Activated naive CD8-positive, alpha-beta T cell (primary cell): ENCODE data around the gene RPE65.

Experiments
- H3K27ac Mint-ChIP-seq: one replicate; pipeline ENCODE4 v1.8.0; 2021; ENCODE audit warnings: mixed read lengths
- H3K27me3 Mint-ChIP-seq: one replicate; pipeline ENCODE4 v1.8.0; 2021; ENCODE audit warnings: mixed read lengths
- H3K36me3 Mint-ChIP-seq: one replicate; pipeline ENCODE4 v1.8.0; 2021; ENCODE audit warnings: mixed read lengths
- H3K4me1 Mint-ChIP-seq: one replicate; pipeline ENCODE4 v1.8.0; 2021; ENCODE audit warnings: low read depth, mixed read lengths
- H3K4me3 Mint-ChIP-seq: one replicate; pipeline ENCODE4 v1.8.0; 2021; ENCODE audit warnings: mild to moderate bottlenecking, mixed read lengths
- H3K9me3 Mint-ChIP-seq: one replicate; pipeline ENCODE4 v1.8.0; 2021; ENCODE audit warnings: low read depth, mixed read lengths

The RPE65 gene

DNA sequence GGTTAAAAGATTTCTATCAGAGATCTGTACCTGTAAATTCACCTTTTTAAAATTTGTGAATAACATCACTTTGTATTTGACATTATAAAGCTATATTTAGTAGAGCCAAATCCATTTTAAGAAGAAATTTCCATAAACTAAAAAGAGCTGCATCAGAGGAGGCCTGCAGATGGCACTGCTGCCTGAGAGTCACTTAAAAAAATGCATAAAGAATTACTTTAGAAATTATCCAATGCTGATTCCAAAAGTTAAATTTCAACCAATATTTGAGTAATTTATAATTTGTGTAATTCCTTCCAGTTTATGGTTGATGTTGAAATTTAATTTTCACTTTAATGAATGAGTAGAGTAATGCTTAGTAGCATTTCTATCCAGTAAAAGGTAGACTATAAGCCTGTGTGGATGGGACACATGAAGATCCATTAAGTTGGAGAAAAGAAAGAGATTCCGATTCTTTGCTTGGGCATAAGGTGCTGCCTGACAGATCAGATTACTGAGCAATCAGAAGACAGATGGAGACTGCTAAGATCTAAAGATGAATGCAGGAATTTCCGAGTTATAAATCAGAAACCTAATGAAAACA lies 20.7 kb upstream of the RPE65 start:
- H3K36me3 Mint-ChIP-seq, result no peaks in the 10 kb centered on the region
- no peaks in the 10 kb centered on the region for H3K27me3 Mint-ChIP-seq
- peaks cover 5% of the 10 kb centered on the region for H3K9me3 Mint-ChIP-seq
- no peak overlapping the region for H3K27ac Mint-ChIP-seq
- H3K4me1 Mint-ChIP-seq, result no peaks in the 10 kb centered on the region
- H3K4me3 Mint-ChIP-seq, result no peak overlapping the region

DNA sequence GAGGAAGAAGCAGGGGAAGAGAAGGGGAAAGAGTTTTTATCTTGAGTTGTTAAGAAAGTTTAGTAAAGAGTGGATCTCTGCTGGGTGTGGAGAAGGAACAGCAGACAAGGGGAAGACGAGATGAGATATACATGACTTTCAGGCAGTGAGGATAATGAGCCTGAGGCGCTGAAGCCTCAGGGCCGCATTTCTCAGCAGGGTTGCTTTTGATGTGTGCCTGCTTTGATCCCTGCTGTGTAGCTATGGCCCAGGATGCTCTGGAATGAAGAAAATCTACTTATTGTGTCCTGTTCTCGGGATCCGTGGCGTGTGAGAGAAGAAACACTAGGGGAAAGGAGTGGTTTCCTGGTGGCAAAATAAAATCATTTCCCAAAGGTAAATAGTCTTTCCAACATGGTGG lies 15.1 kb upstream of the RPE65 start:
- Mint-ChIP-seq H3K27me3 (peaks cover 3% of the 10 kb centered on the region), H3K36me3 (no peaks in the 10 kb centered on the region), H3K4me1 (no peaks in the 10 kb centered on the region), H3K27ac (no peak overlapping the region), H3K9me3 (peaks cover 9% of the 10 kb centered on the region), H3K4me3 (no peak overlapping the region)

DNA sequence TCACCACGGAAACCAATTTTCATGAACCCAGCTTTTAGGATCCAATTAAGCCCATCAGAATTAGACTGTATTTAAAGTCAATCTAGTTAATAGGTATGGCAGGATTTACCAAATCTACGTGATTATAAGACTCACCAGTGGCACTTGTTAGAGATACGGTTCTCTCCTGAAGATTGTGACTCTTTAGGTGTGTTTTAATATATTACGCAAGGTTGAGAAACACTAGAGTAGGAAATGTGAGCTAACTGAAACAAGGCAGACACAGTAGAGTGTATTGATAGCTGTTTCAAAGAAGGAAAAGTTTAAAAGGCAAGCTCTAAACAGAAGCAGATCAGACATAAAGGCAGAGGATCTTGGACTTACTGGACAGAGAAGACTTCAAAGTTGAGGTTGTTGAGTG lies 11.2 kb upstream of the RPE65 start:
- Mint-ChIP-seq H3K27me3 (peaks cover 5% of the 10 kb centered on the region), H3K9me3 (peaks cover 9% of the 10 kb centered on the region), H3K36me3 (no peaks in the 10 kb centered on the region), H3K4me1 (no peaks in the 10 kb centered on the region), H3K27ac (no peak overlapping the region), H3K4me3 (no peak overlapping the region)

DNA sequence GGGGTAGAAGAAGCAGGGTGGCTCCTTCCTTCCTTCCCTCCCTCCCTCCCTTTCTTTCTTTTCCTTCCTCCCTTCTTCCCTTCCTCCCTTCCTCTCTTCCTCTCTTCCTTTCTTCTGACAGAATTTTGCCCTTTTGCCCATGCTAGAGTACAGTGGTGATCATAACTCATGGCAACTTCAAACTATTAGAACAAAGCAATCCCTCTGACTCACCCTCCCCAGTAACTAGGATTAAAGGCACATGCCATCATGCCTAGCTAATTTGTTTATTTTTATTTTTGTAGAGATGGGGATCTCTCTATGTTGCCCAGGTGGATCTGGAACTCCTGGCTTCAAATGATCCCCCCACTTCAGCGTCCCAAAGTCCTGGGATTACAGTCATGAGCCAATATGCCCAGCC lies 10.0 kb upstream of the RPE65 start:
- H3K9me3 Mint-ChIP-seq, result peaks cover 9% of the 10 kb centered on the region

DNA sequence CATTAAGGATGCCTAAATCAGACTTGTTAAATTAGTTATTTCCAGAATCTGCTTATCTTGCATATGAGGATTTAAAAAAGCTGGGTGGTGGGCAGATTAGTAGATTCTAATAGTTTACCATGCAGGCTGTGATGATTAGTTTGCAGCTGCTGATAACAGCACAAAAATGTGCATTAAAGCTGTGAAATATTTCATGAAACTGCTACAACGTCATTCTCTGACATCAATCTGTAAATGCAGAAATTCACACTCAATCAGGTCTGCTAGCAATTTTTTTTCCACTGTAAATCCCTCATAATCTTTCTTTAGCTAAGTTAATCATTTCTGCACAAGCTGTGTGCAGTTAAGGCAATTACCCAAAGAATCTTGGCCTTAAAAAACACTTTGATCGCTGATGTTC lies 9.3 kb upstream of the RPE65 start:
- Mint-ChIP-seq H3K9me3 (peaks cover 9% of the 10 kb centered on the region), H3K27me3 (peaks cover 3% of the 10 kb centered on the region), H3K4me3 (no peak overlapping the region), H3K27ac (no peak overlapping the region), H3K4me1 (no peaks in the 10 kb centered on the region), H3K36me3 (no peaks in the 10 kb centered on the region)

More for the DNA sequence above, 10.0 kb upstream of the RPE65 start:
- H3K4me1 Mint-ChIP-seq, result no peaks in the 10 kb centered on the region
- no peak overlapping the region for H3K4me3 Mint-ChIP-seq
- H3K36me3 Mint-ChIP-seq, result no peaks in the 10 kb centered on the region
- H3K27me3 Mint-ChIP-seq, result peaks cover 3% of the 10 kb centered on the region
- H3K27ac Mint-ChIP-seq, result no peak overlapping the region

DNA sequence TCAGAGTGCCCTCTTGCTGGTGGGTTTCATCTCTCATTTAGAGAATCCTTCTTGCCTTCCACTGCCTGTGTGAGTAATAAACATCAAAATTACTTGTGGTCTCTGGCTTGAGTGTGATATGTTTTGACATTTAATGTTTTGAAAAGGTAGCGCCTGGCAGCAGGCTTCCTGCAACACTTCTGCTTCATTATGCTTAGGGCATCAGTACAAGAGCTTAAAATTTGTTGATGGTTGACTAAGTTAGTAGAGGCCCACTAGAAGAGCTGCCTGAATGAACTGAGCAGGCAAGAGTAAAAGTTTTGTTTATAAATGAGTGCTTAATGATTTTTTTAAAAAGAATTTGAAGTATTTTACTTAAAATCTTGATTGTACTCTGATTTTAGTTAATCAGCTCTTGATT lies 6.4 kb upstream of the RPE65 start:
- no peaks in the 10 kb centered on the region for H3K36me3 Mint-ChIP-seq
- H3K4me3 Mint-ChIP-seq, result no peak overlapping the region
- H3K27me3 Mint-ChIP-seq, result peaks cover 3% of the 10 kb centered on the region
- no peaks in the 10 kb centered on the region for H3K4me1 Mint-ChIP-seq
- no peak overlapping the region for H3K27ac Mint-ChIP-seq
- no peaks in the 10 kb centered on the region for H3K9me3 Mint-ChIP-seq

DNA sequence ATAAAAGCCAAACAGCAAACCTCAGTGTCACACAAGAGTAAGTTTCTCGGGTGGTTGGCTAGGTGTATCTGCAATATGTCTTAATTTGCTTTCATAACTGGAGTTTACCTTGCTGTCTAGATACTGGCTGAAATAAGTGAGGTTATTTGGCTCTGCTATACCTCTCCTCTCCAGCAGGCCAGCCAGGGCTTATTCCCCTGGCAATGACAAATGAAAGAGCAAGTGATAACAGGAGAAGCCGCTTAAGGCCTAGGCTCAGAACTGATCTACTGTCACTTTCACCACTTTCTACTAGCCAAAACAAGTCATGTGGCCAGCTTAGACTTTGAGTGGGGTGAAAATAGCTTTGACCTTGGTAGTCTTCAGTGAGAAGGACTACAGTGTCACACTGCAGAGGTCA lies 4.8 kb upstream of the RPE65 start:
- Mint-ChIP-seq H3K9me3 (no peaks in the 10 kb centered on the region), H3K27me3 (peaks cover 2% of the 10 kb centered on the region), H3K4me3 (no peak overlapping the region), H3K4me1 (no peaks in the 10 kb centered on the region), H3K36me3 (no peaks in the 10 kb centered on the region), H3K27ac (no peak overlapping the region)

DNA sequence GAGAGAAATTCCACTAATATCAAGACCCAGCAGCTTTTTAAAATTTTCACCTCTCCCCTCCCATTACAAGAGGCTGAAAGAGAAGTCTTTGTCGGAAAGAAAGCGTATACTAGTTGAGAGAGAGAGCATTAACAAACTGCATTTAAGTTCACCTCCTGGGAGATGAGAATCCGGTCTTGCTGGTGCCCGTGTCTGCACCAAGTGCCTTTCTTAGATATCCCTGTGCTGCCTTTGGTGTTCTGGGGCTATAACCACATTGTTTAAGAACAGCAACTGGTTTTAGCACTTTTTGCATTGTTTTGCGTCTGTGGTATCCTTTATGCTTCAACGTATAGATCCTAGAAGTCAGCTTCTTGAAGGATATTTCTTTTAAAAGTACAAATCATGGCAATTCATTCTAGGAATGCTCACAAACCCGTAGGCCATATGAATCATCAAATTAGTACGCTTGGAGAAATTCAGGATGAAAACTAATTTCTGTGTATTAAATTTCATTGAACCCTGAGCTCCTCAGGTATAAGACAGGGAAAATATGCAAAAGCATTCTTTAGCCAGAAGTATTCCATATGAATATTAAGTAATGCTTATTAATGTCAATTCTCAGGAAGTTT lies 3.4 kb upstream of the RPE65 start:
- Mint-ChIP-seq H3K27me3 (peaks cover 2% of the 10 kb centered on the region), H3K27ac (no peak overlapping the region), H3K4me3 (no peak overlapping the region), H3K36me3 (no peaks in the 10 kb centered on the region), H3K9me3 (no peaks in the 10 kb centered on the region), H3K4me1 (no peaks in the 10 kb centered on the region)

DNA sequence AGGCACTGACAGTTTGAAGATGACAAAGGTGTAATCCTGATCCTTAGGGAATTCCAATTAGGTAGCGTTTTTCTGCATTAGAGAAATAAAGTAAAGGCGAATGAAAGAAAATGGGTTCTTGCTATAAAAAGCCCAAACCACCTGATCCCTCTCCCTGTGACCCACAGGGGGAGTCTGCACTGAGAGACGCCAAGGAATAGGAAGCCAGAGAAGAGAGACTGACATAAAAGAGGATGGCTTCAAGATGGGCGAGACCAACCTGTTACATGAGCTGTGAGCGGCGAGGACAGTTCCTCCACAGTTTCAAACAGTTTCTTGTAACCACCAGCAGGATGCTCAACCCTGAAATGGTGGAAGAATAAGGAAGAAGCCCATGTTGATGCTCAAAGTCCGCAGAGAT lies 1.4 kb downstream of the RPE65 start:
- no peak overlapping the region for H3K27ac Mint-ChIP-seq
- no peak overlapping the region for H3K4me3 Mint-ChIP-seq
- H3K9me3 Mint-ChIP-seq, result no peaks in the 10 kb centered on the region
- H3K36me3 Mint-ChIP-seq, result no peaks in the 10 kb centered on the region
- peaks cover 6% of the 10 kb centered on the region for H3K27me3 Mint-ChIP-seq
- H3K4me1 Mint-ChIP-seq, result no peaks in the 10 kb centered on the region

DNA sequence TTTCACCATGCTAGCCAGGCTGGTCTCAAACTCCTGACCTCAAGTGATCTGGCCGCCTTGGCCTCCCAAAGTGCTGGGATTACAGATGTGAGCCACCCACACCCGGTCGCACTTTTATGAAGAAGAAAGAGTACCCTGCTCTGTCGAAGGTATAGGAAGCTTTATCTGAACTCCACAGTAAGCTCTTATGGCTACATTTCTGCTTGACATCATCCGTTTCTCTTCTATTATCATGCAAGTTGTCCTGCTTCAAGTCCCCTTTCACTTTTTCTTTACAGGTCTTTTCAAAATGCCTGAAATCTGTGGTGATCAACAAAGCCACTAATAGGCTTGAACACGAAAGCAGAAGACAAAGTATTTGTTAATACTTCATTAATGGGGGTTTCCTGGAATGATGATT lies 4.0 kb downstream of the RPE65 start:
- Mint-ChIP-seq H3K36me3 (no peaks in the 10 kb centered on the region), H3K27ac (no peak overlapping the region), H3K4me3 (no peak overlapping the region), H3K27me3 (peaks cover 6% of the 10 kb centered on the region), H3K9me3 (no peaks in the 10 kb centered on the region), H3K4me1 (no peaks in the 10 kb centered on the region)

DNA sequence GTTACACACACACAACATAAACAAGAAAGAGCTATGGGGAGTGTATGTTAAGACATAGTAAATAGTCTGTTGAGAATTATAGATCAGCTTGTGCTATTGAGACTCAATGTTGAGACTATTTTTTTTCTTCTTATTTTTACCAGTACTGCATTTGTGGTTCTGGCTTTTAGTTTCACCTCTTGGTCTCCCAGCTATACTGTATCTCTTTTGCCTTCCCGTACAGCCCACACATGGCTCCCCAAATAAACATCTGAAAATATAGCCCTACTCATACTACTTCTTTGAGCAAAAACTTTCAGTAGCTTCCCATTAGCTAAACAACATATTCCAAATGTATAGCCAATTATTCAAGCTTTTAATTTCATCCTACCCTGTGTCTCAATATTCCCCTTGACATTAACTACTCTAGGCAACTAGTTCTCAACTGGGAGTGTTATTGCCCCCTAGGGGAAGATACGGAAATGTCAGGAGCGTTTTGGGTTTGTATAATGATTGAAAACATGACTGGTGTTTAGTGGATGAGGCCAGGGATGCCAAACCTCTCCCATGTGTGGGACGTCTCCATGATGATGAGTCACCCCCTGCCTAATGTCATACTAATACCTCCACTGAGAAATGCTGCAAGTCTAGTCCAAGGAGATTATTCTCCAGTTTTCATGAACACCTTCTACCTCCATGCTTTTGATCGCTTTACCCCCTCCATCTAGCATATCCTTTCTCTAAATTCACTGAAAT lies 6.8 kb downstream of the RPE65 start:
- no peak overlapping the region for H3K27ac Mint-ChIP-seq
- peaks cover 7% of the 10 kb centered on the region for H3K27me3 Mint-ChIP-seq
- H3K4me1 Mint-ChIP-seq, result no peaks in the 10 kb centered on the region
- H3K9me3 Mint-ChIP-seq, result no peaks in the 10 kb centered on the region
- no peak overlapping the region for H3K4me3 Mint-ChIP-seq
- H3K36me3 Mint-ChIP-seq, result no peaks in the 10 kb centered on the region

DNA sequence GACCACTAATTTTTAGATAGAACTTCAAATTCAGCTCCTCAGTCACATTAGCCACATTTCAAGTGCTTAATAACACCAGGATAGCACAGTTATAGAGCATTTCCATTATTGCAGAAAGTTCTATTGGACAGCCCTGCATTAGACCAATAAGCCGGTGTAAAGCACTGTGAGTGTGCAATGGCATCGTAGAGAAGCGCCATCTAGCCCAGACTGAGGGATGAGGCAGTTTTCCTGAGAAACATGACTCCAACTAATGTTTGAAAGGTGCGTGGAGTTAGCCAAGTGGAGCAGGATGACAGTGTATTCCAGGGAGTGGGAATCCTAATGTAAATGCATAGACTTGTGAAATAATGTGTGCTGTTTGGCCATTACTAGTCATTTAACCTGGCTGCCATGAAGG lies 7.7 kb downstream of the RPE65 start:
- Mint-ChIP-seq H3K4me3 (no peak overlapping the region), H3K4me1 (no peaks in the 10 kb centered on the region), H3K9me3 (no peaks in the 10 kb centered on the region), H3K27ac (no peak overlapping the region), H3K27me3 (peaks cover 7% of the 10 kb centered on the region), H3K36me3 (no peaks in the 10 kb centered on the region)

DNA sequence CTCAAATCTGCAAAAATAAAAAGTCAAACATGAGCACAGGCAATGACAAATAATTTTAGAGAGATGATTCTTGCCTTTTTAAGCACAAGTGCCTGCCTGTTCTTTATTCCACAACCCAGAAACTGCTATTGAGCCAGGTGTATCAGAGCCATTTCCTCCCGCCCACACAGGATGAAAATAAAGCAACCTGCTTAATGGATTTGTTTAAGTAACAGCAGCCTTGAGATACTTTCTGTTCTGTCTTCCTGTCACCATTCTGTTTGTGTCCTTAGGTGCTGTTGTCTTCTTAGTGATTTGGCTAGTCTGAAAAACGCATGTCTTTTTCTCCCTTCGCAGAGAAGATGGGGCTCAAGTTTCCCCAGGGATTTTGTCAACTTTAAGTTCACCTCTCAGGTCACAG lies 11.4 kb downstream of the RPE65 start:
- Mint-ChIP-seq H3K27me3 (peaks cover 4% of the 10 kb centered on the region), H3K27ac (no peak overlapping the region), H3K4me1 (no peaks in the 10 kb centered on the region), H3K9me3 (no peaks in the 10 kb centered on the region), H3K36me3 (no peaks in the 10 kb centered on the region), H3K4me3 (no peak overlapping the region)

DNA sequence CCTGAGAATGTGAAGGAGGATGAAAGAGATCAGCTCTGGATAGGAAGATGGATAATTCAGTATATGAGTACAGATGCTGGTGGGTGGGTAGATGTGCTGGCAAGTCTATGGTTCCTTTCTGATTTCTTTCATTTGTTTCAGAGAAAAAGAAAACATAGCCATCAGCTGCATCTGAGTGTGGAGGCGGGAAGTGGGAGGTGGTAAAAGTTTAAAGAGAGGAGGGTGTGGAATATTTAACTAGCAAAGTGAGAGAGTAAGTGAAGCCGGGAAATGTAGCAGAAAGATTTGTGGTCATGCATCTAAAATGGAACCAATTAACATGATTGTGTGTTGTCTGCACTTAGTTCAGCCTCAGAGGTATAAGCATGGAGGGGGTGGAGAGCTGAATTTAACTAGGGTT lies 16.4 kb downstream of the RPE65 start:
- H3K36me3 Mint-ChIP-seq, result no peaks in the 10 kb centered on the region
- H3K4me1 Mint-ChIP-seq, result no peaks in the 10 kb centered on the region
- H3K27me3 Mint-ChIP-seq, result peaks cover 2% of the 10 kb centered on the region
- H3K4me3 Mint-ChIP-seq, result no peak overlapping the region
- H3K9me3 Mint-ChIP-seq, result no peaks in the 10 kb centered on the region
- H3K27ac Mint-ChIP-seq, result no peak overlapping the region

DNA sequence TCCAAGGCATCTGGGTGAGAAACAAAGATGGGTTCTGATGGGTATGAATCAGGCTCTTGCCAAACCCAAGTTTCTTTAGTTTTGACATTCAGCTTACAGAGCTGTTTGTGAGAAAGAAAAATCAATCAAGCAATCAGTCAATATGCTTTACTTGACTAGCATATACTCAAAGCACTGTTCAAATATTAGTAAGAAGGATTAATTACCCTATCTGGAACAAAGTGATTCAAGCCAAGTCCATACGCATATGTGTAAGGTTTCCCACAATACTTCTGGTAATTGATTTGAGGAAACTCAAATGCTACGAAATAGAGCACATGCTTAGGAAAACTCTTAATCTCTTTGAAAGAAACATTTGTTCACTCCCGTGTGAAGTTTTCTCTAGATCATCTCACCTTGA lies 18.7 kb downstream of the RPE65 start:
- Mint-ChIP-seq H3K4me3 (no peak overlapping the region), H3K27me3 (no peaks in the 10 kb centered on the region), H3K9me3 (no peaks in the 10 kb centered on the region), H3K27ac (no peak overlapping the region), H3K4me1 (no peaks in the 10 kb centered on the region), H3K36me3 (no peaks in the 10 kb centered on the region)
